DLD1 (cell line): ENCODE results near the gene ACSM2A.
"Not testable (repeated sequence)": the region's sequence is repeated elsewhere in the genome, so short reads cannot be mapped to it uniquely, and the experiment has no call there.

Source experiments
- in situ Hi-C: cut with HindIII; loops from 2 replicates; pipeline ENCODE4 v1.10.0; 2017; ENCODE audit warnings: low sequenced_read_pairs

Gene ACSM2A, protein sequence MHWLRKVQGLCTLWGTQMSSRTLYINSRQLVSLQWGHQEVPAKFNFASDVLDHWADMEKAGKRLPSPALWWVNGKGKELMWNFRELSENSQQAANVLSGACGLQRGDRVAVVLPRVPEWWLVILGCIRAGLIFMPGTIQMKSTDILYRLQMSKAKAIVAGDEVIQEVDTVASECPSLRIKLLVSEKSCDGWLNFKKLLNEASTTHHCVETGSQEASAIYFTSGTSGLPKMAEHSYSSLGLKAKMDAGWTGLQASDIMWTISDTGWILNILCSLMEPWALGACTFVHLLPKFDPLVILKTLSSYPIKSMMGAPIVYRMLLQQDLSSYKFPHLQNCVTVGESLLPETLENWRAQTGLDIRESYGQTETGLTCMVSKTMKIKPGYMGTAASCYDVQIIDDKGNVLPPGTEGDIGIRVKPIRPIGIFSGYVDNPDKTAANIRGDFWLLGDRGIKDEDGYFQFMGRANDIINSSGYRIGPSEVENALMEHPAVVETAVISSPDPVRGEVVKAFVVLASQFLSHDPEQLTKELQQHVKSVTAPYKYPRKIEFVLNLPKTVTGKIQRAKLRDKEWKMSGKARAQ

DNA sequence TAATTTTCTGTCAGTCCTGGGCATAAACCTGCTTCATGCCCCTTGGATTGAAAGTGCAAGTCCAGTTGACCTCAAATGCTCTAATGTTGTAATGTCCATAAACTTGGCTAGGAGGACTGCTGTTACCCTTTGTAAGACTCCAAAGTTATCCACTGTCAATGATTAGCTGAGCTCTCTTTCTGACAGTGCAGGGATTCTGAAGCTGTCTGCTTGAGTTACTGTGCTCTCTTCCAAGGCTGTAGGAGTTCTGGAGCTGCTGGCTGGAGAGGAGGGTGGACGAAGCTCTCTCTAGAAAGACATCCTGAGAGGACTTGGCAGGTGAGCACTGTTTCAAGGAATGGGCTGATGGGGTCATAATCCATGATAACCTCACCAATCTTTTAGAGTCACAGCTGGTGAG, at the start of gene ACSM2A:
TSS of gene ACSM2A (plus strand) at position 158 of the 400 bp plus-strand sequence. CDS start 8,594 bp downstream, outside the sequence.
- in situ Hi-C loops = not testable (repeated sequence)

DNA sequence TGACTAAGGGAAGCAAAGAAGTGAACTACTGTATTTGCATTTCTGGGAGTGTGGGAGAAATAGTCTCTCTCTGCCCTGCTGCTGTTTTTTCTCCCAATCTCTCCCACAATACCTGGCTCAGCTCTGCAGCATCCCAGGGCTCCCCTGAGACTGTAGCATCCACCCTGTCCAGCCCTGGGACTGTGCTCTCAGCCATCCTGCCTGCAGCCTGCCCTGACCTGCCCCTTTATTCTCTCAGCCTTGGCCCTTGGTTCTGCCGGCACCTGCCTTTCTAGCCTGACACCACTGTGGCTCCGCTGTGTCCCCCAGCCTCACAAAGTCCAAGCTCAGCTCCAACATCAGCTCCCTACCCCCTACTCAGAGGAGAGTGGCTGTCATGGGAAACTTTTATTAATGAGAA, 48.7 kb upstream of the ACSM2A start:
- in situ Hi-C loops = no loop called here

DNA sequence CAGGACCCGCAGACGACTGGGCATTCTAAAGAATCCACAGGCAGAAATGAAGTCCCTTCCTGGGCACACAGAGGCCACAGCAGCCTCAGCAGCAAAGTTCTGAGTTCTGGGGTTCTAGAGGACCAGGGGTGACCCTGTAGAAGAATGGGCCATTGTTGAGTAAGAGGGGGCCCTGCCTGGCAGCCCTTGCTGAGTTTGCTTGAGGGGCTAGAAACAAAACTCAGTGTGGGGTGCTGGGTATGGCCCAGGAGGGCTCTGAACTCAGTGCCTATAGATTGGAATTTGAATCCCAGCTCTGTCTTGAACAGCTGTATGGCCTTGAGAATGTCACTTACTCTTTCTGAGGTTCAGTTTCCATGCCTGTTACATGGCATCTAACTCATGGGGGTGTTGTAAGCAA, 46.7 kb upstream of the ACSM2A start, which contains the start of gene PDILT:
TSS of gene PDILT (minus strand) at position 101 of the 400 bp plus-strand sequence. CDS start 5,437 bp downstream, outside the sequence.
- in situ Hi-C loops = no loop called here

DNA sequence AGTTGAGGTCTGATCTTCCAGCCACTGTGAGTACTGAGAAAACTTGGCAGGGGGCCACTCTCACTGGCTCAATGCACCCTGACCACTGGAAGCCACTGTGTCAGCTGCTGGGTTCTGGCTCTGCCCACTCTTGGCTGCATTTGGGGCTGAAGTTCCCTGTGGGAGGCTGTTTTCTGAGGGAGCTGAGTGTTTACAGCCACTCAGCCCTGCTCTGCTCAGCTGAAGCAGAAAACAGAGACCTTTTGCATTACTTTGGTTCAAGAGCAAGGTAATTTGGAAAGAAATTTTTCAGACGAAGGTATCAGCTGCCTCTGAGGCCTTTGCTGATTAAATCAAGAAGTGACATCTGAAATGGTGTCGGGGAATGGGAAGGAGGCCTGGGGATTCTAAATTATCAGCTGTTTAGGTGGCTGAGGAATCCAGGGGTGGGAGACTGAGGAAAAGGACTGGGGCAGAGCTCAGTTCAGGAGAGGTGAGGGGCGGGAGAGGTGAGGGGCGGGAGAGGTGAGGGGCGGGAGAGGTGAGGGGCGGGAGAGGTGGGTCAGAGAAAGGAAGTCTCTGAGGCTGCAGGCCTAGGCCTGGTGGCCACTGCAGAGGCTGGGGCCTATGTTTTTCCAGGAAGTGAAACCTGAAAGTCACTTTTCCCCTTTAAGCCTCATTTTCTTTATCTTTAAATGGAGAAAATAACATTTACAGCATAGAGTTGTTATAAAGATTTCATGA, 41.8 kb upstream of the ACSM2A start, which contains the start of gene ACSM5:
TSS of gene ACSM5 (plus strand) at position 137 of the 723 bp plus-strand sequence. CDS start 1,951 bp downstream, outside the sequence.
- in situ Hi-C loops = no loop called here

DNA sequence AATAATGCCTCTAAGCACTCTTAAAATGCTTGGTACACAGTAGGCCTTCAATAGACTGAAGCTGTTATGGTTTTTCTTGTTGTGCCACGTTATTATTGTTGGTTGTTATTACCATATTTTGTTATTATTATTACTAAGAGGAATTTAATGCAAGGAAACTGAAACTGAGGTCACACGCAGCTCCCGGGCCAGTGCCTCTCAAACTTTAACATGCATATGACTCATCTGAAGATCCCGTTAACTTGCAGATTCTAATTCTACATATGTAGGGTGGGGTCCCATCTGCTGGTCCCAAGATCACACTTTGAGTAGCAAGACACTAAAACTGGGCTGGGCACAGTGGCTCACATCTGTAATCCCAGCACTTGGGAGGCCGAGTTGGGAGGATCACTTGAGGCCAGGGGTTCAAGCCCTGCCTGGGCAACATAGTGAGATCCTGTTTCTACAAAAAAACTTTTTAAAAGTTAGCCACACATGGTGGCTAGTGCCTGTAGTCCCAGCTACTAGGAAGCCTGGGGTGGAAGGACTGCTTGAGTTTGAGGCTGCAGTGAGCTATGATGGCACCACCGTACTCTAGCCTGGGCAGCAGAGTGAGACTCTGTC, 41.1 kb upstream of the ACSM2A start:
- in situ Hi-C loops = no loop called here

DNA sequence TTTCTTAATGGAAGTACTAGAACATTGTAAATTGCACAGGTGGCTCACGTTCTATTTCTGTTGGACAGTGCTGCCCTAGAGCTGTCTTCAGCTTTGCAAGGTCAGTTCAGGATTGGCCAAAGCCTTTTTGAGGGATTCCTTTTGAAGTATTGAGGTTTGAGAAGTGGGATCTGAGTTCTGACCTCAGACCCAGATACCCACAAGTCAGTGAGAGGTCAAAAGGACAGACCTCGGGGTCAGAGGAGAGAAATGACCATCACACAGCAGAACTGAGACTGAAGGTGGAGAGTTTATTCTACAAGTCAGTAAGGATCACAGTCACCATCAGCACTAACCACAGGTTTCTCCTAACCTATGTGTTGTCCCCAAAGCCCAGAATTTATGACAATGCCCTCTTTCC, 40.3 kb upstream of the ACSM2A start:
- in situ Hi-C loops = no loop called here

DNA sequence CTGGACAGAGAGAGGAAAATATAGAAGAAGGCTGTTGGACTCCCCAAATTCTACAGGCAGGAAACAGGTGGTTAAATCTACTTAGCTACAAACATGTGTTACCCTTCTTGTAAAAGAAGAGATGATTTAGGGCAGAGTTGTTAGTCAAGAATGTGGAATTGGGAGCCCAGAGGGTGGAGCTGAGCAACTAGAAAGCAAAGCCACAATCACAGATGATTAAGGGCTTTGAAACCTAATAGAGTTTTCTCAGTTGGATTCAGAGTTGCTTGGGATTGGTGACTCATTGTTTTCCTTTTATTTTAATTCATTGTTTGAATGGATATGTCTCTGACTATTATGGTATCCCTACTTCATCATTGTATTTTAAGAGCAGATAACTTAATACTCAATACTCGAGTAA, 35.8 kb upstream of the ACSM2A start:
- in situ Hi-C loops = no loop called here

DNA sequence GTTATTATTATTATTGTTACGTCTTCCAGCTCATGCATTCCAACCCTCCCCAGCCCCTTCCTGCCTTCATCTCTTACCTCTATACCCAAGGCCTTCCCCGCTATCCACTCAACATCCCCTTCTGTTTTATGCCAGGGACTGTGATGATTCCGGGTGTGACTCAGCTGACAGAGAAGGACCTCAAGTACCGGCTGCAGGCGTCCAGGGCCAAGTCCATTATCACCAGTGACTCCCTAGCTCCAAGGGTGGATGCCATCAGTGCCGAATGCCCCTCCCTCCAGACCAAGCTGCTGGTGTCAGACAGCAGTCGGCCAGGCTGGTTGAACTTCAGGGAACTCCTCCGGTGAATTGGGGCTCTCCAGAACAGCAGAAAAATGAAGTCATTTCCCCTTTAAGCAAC, 32.2 kb upstream of the ACSM2A start:
- in situ Hi-C loops = not testable (repeated sequence)

DNA sequence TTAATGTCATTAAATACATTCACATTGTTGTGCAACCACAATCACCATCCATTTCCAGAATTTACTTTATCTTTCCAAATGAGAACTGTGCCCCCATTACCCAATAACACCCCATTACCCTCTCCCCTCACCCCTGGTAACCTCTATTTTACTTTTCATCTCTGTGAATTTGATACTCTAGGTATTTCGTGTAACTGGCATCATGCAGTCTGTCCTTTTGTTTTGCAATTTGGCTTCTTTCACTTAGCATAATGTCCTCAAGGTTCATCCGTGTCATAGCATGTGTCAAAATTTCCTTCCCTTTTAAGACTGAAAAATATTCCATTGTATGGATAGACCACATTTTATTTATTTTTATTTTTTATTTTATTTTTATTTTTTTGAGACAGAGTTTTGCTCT, 29.6 kb upstream of the ACSM2A start:
- in situ Hi-C loops = not testable (repeated sequence)

DNA sequence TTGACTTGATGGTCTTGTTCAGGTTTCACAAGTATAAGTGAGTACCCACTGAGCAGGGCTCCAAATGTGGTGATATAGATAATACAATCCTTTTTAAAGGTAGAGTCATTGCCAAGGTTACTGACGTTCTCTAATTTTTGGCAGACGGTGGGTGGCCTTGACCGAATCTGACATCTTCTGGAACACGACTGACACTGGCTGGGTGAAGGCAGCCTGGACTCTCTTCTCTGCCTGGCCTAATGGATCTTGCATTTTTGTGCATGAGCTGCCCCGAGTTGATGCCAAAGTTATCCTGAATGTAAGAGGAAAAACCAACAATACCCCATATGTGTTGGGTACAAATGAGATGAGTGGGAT, 27.6 kb upstream of the ACSM2A start:
- in situ Hi-C loops = not testable (repeated sequence)

DNA sequence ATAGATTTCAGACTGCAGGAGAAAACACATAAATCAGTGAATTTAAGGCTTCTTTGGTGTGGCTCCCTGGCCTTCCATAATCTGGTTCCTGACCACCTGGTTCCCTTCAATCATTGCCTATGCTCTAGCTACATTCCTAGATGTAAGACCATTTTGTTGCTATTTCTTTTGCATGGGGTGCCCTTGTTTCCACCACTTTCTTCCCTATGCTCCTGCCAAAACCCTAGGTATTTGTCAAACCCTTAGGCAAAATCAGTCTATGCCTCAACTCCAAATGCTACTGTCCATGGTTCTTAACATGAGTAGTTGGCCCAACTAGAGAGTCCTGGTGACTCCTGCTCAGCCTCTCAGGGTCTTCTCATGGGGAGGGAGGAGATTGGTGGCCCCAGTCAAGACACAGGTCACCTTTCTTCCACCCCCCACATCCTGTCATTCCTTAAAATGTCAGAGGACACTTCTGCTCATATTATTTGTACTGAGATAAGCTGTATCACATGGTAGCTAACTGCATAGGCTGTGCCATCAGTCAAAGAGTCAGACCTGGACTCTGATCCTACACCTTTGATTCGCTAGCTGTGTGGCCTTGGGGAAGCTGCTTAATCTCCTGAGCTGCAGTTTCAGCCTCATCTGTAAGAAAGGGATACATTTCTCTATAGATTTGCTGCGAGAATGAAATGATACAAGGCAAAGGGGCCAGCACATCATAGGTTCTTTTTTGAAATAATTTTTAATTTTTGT, 27.0 kb upstream of the ACSM2A start:
- in situ Hi-C loops = no loop called here

DNA sequence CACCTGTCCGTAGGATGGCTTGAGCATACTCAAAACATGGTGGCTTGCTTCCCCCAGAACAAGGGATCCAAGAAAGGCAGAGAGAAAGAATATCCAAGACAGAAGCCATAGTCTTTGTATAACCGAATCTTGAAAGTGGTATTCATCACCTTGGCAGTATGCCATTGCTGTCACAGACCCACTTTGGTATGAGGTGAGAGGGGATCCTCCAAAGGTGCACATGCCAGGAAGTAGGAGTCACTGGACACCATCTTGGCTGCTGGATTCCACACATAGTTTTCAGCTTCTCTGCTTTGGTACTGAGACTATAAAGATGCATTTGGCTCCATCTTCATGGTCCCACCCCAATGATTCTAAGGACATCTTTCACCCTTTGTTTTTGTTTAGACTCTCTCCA, 23.9 kb upstream of the ACSM2A start:
- in situ Hi-C loops = not testable (repeated sequence)

DNA sequence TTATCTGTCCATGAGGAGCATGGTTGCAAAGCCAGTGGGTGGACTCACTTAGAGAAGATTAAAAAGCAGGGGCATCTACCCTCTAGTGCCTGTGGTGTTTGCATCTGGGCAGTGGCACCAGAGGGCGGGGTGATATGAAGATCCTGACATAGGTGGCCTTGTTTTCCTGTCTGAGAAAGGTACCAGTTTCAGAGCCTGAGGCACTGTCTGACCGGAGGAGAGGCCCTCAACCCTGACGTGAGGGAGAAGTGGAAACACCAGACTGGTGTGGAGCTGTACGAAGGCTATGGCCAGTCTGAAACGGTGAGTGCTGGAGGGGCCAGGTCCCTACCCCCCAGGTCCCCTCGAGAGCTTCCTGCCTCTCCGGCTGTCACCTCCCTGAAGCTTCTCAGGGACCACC, 21.8 kb upstream of the ACSM2A start:
- in situ Hi-C loops = not testable (repeated sequence)

DNA sequence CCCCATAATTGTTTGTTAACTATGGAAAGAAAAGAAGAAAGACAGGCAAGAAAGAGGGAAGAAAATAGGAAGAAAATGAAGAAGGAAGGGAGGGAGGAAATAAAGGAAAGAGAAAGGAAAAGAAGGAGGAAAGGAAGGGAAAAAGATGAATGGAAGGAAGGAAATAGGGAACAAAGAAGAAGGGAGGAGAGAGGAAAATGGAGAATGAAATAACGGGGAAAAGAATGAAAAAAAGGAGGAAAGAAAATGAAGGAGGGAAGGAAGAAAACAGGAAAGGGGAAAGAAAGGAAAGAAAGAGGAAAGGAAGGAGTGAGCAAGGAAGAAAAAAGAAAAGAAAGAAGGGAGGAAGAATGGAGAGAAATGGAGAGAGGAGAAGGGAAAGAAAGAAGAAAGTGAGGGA, 20.8 kb upstream of the ACSM2A start:
- in situ Hi-C loops = not testable (repeated sequence)

DNA sequence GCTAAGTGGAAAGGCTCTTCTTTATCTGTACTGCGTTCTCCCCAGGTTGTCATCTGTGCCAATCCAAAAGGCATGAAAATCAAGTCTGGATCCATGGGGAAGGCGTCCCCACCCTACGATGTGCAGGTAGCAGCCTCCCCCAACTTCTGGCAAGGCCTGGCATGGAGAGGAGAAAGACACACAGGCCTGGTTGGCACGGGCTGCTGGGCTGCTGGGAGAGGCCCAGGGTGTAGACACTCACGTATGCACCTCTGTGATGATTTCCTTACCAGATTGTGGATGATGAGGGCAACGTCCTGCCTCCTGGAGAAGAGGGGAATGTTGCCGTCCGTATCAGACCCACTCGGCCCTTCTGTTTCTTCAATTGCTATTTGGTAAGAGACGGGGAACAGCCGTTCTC, 20.4 kb upstream of the ACSM2A start:
- in situ Hi-C loops = no loop called here

DNA sequence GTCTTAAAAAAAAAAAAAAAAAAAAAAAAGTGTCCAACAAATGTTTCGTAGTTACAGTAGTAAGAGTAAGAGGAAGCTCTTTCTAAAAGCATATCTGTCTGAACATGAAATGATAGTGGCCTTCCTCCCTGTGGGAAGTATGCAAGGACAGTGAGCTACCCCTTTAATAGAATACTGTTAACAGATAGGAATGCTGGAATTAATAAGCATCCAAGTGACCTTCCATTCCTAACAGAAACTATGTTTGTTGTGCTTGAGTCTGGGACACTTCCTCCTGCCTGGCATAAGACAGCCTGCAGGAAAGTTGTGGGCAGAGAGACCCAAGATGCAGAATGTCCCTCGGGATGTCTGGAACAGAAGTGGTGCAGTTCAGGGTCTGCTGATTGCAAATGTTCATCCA, 12.4 kb upstream of the ACSM2A start:
- in situ Hi-C loops = not testable (repeated sequence)

DNA sequence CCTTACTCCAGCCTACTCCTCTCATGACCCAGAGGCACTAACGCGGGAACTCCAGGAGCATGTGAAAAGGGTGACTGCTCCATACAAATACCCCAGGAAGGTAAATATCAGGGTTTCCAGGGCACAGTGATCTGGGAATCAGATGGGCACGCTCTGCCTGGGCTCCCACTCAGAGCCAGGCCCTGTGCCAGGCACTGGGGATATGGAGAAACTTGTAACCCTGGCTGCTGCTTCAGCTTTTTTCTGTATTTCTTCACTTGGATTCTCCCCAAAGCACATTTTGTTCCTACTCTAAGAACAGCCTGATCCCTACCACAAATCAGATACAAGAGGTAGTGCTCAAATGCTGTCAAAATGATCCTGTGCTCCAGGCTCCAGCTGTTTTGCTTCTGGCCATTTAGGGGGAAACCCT, 11.5 kb upstream of the ACSM2A start:
- in situ Hi-C loops = not testable (repeated sequence)

DNA sequence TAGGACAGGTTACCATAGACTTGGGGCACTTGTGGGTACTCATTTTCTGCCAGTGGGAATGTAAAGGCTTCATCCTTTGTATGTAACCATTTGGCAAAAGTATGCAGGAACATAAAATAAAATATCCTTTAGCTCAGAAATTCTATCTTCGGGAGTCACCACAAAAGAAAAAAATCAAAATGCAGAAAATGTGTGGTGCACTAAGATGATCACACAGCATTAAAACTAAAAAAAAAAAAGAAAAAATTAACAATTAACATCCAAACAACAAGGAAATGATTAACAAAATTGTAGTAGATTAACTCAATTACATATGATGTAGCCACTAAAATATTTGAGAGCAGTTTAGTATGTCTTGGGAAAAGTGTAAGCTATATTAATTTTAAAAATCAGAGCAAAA, 10.6 kb upstream of the ACSM2A start:
- in situ Hi-C loops = not testable (repeated sequence)

DNA sequence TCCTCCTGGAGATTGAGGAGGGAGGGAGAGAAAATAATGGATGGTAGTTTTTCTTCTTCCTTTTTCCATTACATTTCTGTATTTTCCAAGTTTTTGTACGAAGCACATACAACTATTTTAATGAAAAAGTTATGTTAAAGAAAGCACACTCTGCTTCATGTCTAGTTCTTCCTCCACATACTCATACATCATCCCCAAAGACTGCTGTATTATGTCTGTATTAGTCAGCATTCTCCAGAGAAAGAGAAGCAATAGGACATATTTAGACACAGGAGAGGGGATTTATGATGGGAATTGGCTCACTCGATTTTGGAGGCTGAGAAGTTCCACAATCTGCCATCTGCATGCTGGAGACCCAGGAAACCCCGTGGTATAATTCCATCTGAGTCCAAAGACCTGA, 10.1 kb upstream of the ACSM2A start:
- in situ Hi-C loops = no loop called here

DNA sequence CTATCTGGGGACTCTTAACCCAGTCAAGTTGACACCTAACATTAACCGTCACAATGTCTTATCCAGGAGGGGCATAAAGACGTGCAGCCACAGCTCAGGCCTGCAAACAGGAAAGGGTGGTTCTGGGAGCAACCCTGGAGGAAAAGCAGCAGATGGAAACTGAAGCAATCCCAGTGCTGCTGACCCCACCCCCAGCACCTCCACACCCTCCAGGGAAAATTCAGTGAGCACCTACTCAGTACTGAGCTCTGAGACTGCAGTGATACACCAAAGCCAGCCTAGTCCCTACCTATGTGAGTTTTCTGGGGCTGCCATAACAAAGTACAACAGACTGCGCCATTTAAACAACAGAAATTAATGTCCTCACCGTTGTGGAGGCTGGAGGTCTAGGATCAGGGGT, 9.5 kb upstream of the ACSM2A start:
- in situ Hi-C loops = not testable (repeated sequence)
